HG03064 (cell line): ENCODE measurements around the gene IFFO2.
"Not testable (repeated sequence)": the region's sequence is repeated elsewhere in the genome, so short reads cannot be mapped to it uniquely, and the experiment has no call there.

Source experiments
- ATAC-seq: cut with Tn5 transposase; IDR thresholded peaks from one replicate; pipeline ENCODE4 v1.9.1; 2021; ENCODE audit warnings: low read depth; ENCODE audit not compliant: unreplicated experiment

IFFO2 gene

GRCh38 chr1:18901147-18901951 lies 55.1 kb downstream of the IFFO2 start:
- ATAC-seq: no peak

GRCh38 chr1:18900303-18900841 lies 56.1 kb downstream of the IFFO2 start:
- no peak for ATAC-seq

- no peak for ATAC-seq
Observed at GRCh38 chr1:18899363-18900049, 57.0 kb downstream of the IFFO2 start.

GRCh38 chr1:18898567-18898966 lies 57.9 kb downstream of the IFFO2 start:
- no peak for ATAC-seq

GRCh38 chr1:18895317-18895716 lies 61.2 kb downstream of the IFFO2 start:
- ATAC-seq: no peak

GRCh38 chr1:18893120-18893519 lies 63.4 kb downstream of the IFFO2 start:
- no peak for ATAC-seq

GRCh38 chr1:18891858-18892257 lies 64.6 kb downstream of the IFFO2 start:
- not testable (repeated sequence) for ATAC-seq

GRCh38 chr1:18891426-18891780 lies 65.1 kb downstream of the IFFO2 start:
- ATAC-seq: no peak

- no peak for ATAC-seq
Observed at GRCh38 chr1:18890706-18891425, 65.6 kb downstream of the IFFO2 start.

GRCh38 chr1:18886003-18886335 lies 70.5 kb downstream of the IFFO2 start:
- no peak for ATAC-seq

- no peak for ATAC-seq
Observed at GRCh38 chr1:18885311-18886002, 71.0 kb downstream of the IFFO2 start.

GRCh38 chr1:18884727-18885126 lies 71.7 kb downstream of the IFFO2 start:
- no peak for ATAC-seq

GRCh38 chr1:18884419-18884717 lies 72.1 kb downstream of the IFFO2 start:
- ATAC-seq: no peak

- no peak for ATAC-seq
Observed at GRCh38 chr1:18883636-18884418, 72.6 kb downstream of the IFFO2 start.

GRCh38 chr1:18883079-18883478 lies 73.4 kb downstream of the IFFO2 start:
- no peak for ATAC-seq

GRCh38 chr1:18882486-18882885 lies 74.0 kb downstream of the IFFO2 start:
- ATAC-seq: no peak

- ATAC-seq: no peak
Observed at GRCh38 chr1:18881642-18882431, 74.6 kb downstream of the IFFO2 start.

- no peak for ATAC-seq
Observed at GRCh38 chr1:18881164-18881563, 75.3 kb downstream of the IFFO2 start.

GRCh38 chr1:18880585-18880984 lies 75.9 kb downstream of the IFFO2 start:
- ATAC-seq: no peak
